Activated CD4-positive, alpha-beta T cell treated with anti-CD3 and anti-CD28 coated beads, Interleukin-10, Interleukin-2, amounts not matched to agents 100 ng/mL and 50 ng/mL, durations not matched to agents 16 hours and 8 hours (primary cell): Measurements from ENCODE around the gene PDCL3.

ENCODE experiments used
- DNase-seq: peaks from one replicate; pipeline ENCODE4 v3.0.0-alpha.2; 2020

PDCL3 gene

GRCh38 chr2:100562613-100563406 is at the start of gene PDCL3:
PDCL3 (plus strand) TSS chr2:100562993; CDS start chr2:100563068, 75 bp downstream.
- DNase-seq: peak; percentile 98

DNA sequence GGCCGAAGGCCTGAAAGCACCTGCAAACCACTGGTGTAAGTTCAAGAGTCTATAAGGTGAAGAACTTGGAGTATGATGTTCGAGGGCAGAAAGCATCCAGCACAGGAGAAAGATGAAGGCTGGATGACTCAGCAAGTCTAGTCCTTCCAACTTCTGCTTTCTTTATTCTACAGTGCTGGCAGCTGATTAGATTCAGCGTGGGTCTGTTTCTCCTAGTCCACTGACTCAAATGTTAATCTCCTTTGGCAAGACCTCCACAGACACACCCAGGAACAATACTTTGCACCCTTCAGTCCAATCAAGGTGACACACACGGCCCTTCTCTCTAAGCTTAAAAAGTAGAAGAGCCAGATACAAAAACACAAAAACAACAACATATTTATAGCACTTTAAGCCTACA is 49.1 kb upstream of the PDCL3 start:
- DNase-seq: no peak

GRCh38 chr2:100517556-100517955 is 45.2 kb upstream of the PDCL3 start:
- DNase-seq: no peak

GRCh38 chr2:100518801-100519200 is 44.0 kb upstream of the PDCL3 start:
- no peak for DNase-seq

DNA sequence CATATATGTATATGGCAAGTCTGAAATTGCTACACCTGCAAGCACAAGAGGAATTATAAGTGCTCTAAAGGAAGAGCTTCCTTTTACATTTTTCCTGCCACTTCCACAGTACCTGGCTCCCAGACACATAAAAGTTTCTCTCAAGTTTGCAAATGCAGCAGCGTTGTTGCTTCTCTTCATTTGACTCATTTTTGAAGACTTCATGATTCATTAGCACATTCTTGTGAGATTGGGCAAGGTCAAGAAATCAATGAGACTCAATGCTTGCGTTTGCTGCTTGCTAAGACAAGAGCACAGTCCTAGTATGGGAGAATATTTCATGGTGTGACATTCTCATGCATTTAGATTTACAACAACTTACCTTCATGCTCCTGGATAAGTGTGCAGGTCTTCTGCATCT is 42.6 kb upstream of the PDCL3 start:
- no peak for DNase-seq

GRCh38 chr2:100522430-100522829 is 40.4 kb upstream of the PDCL3 start:
- DNase-seq: no peak

GRCh38 chr2:100524331-100524730 is 38.5 kb upstream of the PDCL3 start:
- DNase-seq: peak; percentile 6

GRCh38 chr2:100526868-100527267 is 35.9 kb upstream of the PDCL3 start:
- DNase-seq: no peak

DNA sequence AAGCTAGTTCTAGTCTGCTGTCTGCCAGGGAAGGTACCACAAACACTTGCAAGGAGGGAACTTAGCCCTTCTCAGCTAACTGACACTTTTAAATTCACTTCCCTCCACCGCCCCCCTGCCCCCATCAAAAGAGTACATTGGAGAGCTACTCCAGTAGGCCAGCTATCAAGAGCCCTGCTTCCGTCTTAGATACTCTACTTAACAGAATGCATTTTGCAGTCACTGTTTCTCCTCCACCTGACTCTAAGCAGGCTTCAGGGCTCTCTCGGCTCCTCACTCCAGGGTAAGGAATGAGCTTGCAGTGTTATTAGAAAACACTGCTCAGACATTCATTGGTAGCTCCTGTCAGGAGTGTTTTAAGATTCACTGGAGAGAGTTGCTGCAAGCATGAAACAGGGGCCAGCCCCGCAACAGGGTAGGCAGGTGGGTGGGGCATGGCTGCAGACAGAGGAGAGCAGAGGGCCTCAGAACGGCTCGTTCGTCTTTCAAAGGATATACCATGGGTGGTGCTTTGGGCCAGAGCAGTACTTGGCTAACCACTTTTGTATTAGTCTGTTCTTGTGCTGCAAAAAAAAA is 35.3 kb upstream of the PDCL3 start:
- DNase-seq: no peak

- no peak for DNase-seq
These were observed 33.6 kb upstream of the PDCL3 start for GRCh38 chr2:100529176-100529575.

DNA sequence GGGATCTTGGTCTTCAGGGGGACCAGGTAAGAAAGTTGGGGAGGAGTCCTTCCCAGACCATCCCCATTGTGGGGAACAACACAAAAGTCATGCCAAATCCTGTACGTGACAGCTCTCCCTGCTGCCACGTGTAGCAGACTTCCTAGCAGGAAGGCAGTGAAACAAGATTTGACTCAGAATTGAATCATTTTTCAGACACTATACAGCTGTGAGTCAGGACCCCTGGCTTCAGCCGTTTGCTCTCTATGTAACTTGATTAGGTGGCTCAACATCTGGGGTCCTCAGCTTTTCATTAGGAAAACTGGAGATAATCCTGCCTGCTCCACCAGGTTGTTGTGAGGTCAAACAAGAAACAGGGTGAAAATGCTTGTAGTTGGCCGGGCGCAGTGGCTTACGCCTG is 32.9 kb upstream of the PDCL3 start:
- no peak for DNase-seq

DNA sequence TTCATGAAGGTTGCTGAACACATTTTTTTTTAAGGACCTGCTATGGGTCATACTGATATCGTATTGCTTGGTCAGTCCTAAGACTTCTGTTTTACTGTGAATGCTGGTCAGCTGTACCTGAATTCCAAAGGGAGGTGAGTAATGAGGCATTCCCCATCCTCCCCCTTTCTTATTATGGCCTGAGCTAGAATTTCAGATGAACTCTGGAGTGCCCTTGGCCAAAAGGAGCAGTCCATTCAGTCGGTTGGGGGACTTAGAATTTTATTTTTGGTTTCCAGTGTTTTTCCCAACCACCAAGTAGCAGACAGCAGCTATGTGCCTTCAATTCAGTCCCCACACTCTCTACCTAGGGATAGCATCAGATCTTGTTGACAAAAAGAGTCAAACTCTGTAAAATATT is 26.9 kb upstream of the PDCL3 start:
- no peak for DNase-seq

DNA sequence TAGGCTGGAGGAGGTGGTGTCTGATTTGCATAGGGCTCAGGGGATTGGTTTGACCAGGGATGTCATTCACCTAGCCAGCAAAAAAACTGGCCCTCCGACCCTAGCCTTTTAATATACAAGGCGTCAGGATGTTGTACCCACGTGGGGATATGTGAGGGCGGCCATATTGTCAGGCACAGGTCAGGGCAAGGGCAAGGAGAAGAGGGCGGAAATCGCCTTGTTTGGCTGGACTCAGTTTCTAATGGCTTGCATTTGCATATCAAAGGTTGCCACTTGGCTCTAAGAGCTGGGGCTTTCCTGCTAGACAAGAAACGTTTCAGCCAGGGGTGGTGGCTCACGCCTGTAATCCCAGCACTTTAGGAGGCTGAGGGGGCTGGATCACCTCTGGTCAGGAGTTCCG is 24.9 kb upstream of the PDCL3 start:
- DNase-seq: no peak

GRCh38 chr2:100539221-100539620 is 23.6 kb upstream of the PDCL3 start:
- no peak for DNase-seq

- no peak for DNase-seq
These were observed 21.4 kb upstream of the PDCL3 start for GRCh38 chr2:100541404-100541803.

DNA sequence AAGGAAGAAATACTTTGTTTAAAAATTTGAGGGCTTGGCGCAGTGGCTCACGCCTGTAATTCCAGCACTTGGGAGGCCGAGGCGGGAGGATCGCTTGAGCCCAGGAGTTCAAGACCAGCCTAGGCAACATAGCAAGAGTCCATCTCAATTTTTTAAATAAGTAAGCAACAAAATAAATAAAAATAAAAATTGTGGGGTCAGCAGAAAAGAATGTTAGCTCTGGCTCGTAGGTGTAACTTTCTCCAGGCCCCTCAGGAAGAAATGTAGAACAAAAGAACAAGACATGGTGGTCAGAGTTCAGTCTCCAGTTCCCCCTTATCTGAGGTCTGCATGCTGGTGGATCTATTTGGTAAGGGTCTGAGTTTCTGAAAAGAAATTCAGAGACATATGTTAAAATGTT is 20.4 kb upstream of the PDCL3 start:
- DNase-seq: no peak

DNA sequence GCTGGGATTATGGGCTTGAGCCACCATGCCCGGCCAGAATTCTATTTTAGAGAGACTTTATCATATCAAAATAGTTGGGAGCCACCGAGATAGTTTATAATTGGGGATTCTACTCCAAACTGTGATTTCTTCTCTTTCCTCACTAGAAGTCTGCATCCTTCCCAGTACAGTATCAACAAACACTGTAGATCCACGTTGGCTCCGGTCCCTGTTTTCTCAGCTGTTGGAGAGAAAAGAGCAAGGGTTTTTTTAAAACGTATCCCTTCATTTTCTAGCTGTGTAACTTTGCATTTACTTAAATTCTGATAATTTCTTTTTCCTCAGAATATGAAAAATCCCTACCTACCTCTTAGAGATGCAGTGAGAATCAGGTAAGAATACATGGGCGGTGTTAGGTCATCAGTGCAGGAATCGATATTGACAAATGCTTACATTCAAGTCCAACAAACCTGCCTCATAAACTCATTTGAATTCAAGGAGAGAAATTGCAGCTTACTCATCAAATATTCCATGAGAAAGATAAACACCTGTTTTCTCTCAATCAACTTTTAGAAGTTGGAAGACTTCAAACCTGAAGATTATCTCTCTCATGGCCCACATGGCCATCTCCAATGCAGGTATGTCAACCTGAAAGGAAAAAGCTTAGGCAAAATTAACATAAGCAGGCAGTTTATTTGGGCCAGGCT is 17.7 kb upstream of the PDCL3 start:
- no peak for DNase-seq

- no peak for DNase-seq
These were observed 16.3 kb upstream of the PDCL3 start for GRCh38 chr2:100546469-100546868.

DNA sequence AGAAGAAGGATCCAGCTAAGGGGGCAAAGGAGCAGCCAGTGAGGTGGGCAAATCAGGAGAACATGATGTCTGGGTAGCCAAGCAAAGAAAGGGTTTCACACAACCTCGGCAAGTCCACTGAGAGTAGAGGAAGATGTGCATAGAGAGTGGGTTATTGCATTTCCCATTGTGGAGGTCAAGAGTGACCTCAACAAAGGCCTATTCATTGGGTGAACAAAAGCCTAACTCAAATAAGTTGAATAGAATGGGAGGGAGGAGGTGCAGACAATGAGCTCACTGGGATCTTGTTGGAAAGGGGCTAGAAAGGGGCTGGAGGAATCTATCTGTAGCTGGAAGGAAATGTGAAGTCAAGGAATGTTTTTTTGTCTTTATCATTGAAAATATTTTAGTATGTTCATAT is 14.0 kb upstream of the PDCL3 start:
- DNase-seq: no peak

DNA sequence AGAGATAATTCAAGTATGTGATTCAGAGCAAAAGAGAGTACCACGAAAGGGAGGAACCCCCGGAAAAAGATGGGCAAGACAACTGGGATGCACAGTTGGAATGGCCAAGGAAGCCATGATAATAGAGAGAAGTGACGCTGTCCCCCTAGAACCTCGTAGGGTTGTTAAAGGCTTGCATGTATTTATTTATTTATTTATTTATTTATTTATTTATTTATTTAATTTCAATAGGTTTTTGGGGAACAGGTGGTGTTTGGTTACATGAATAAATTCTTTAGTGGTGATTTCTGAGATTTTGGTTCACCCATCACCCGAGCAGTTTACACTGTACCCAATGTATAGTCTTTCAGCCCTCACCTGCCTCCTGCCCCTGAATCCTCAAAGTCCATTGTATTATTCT is 11.5 kb upstream of the PDCL3 start:
- no peak for DNase-seq

DNA sequence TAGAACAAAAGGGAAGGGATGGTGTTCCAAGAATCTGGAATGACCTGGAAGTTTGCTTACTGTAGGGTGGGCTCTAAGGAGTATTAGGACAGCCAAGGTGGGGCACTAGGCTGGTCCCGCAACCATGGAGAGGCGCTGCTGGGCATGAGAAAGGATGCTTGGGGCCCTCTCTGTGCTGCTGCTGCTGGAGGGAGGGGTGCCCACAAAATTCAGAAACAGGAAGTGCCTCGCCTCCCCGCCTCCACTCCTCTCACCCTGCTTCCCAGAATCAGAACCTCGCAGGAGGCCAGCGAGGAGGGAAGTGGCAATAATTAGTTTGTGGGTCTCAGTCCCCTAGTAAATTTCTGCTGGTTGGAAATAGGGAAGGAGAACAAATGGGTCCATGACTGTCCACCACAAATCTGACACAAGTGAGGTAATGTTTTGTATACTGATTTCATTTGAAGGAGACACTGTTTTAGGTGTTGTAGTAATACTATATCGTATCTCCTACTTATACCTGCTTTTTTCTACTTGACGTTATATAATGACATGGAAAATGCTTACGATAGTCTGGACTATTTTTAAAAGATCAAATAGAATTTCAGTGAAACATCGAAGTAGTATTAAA is 7.9 kb upstream of the PDCL3 start:
- peak; percentile 46 for DNase-seq

DNA sequence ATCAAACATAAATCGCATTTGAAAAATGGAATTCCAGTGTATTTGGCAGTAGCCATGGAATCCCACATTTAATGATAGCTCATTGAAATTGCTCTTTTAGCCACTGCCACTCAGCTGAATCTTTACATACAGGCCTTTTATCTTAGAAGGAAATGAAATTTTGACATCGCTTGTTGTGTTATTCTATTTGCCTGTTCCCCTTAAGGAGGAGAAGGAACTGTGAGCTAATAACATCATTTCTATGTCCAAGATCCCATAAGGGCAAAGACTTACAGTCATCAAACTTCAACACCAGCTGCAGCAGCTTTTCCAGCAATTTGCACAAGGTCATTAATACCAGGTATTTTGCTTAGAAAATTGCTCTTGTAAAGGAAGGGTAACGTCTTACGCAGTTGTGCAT is 6.0 kb upstream of the PDCL3 start:
- DNase-seq: no peak

GRCh38 chr2:100560216-100560830 is 2.5 kb upstream of the PDCL3 start:
- no peak for DNase-seq
